ENCODE results near the gene SAMD8. TPM values are rescaled to one million over a fixed set of nuclear protein-coding genes. Genes with fewer than 3 reads are reported as not detected.

The SAMD8 gene
- total and polyA plus RNA-seq, 2 experiments from 2014 or later, result 10.7 to 29.2 TPM

DNA sequence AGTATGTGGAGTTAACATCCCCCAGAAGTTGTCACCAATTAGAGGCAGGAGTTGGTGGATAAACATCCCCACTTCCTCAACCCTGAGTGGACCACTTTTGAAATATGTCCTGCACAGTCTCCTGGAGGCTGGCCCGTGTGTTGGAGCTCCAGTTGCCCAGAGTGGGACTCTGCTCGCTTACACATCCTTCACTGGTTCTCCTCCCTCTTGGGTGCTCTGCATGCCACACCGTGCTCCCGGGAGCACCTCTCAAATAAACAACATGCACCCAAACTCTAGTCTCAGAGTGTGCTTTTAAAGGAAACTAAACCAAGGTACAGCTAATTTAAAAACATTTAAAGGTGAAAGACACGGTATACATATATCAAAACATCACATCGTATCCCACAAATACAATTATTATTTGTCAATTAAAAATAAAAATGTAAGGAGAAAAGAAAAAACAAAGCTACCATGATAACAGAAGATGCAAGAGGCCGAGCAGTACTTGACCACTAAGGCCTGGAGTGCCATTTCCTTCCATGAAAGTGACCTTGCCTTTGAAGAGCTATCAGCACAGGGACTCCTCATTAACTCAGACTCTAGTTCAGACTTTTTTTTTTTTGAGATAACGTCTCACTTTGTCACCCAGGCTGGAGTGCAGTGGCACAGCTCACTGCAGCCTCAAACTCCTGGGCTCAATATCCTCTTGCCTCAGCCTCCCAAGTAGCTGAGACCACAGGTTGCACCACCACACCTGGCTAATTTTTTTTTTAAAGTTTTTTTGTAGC lies 47.8 kb upstream of the SAMD8 start:
- TF ChIP-seq, protein P1, sequence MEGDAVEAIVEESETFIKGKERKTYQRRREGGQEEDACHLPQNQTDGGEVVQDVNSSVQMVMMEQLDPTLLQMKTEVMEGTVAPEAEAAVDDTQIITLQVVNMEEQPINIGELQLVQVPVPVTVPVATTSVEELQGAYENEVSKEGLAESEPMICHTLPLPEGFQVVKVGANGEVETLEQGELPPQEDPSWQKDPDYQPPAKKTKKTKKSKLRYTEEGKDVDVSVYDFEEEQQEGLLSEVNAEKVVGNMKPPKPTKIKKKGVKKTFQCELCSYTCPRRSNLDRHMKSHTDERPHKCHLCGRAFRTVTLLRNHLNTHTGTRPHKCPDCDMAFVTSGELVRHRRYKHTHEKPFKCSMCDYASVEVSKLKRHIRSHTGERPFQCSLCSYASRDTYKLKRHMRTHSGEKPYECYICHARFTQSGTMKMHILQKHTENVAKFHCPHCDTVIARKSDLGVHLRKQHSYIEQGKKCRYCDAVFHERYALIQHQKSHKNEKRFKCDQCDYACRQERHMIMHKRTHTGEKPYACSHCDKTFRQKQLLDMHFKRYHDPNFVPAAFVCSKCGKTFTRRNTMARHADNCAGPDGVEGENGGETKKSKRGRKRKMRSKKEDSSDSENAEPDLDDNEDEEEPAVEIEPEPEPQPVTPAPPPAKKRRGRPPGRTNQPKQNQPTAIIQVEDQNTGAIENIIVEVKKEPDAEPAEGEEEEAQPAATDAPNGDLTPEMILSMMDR (IDR thresholded peaks at IDR 0.05; ENCODE audit: poor library complexity), result no peak
- TF ChIP-seq EZH2 (IDR thresholded peaks at IDR 0.05; ENCODE audit: borderline replicate concordance) (no peak), EZH2phosphoT487 (IDR thresholded peaks at IDR 0.05; ENCODE audit: low read depth, severe bottlenecking, unreplicated experiment) (no peak)
- H3K4me1 ChIP-seq (ENCODE audit: insufficient read depth), result no peaks in the 10 kb centered on the region
- DNase-seq (ENCODE audit: low spot score), result no peak
- no peaks in the 10 kb centered on the region for H3K27me3 ChIP-seq
- H3K79me2 ChIP-seq, result no peaks in the 10 kb centered on the region
- H2AFZ ChIP-seq, result no peak overlapping the region
- H3K9me2 ChIP-seq (replicated peaks; ENCODE audit: insufficient read depth), result no peaks in the 10 kb centered on the region
- no peak overlapping the region for H3K4me3 ChIP-seq
- no peaks in the 10 kb centered on the region for H3K36me3 ChIP-seq (replicated peaks; ENCODE audit: insufficient read depth, low read depth)
- no peak overlapping the region for H3K4me2 ChIP-seq
- H3K27ac ChIP-seq, result no peak overlapping the region
- 93% methylated on average over 8 of the region's 8 CpGs for WGBS (ENCODE audit: low lambda C conversion rate, missing lambda C conversion rate)
- H4K20me1 ChIP-seq (ENCODE audit: insufficient read depth, poor library complexity, severe bottlenecking), result no peaks in the 10 kb centered on the region
- no peaks in the 10 kb centered on the region for H3K9me3 ChIP-seq (ENCODE audit: low read depth)

- H3K79me2 ChIP-seq, result no peaks in the 10 kb centered on the region
- H3K4me1 ChIP-seq (ENCODE audit: insufficient read depth), result no peaks in the 10 kb centered on the region
- no peaks in the 10 kb centered on the region for H3K27me3 ChIP-seq
- H3K36me3 ChIP-seq (replicated peaks; ENCODE audit: insufficient read depth, low read depth), result no peaks in the 10 kb centered on the region
- no peak for TF ChIP-seq EZH2phosphoT487 (IDR thresholded peaks at IDR 0.05; ENCODE audit: low read depth, severe bottlenecking, unreplicated experiment)
- TF ChIP-seq, protein P1 (IDR thresholded peaks at IDR 0.05; ENCODE audit: poor library complexity), result no peak
- no peak for TF ChIP-seq EZH2 (IDR thresholded peaks at IDR 0.05; ENCODE audit: borderline replicate concordance)
- DNase-seq (ENCODE audit: low spot score), result no peak
- H3K4me2 ChIP-seq, result no peak overlapping the region
- 96% methylated on average over 4 of the region's 4 CpGs for WGBS (ENCODE audit: low lambda C conversion rate, missing lambda C conversion rate)
- H4K20me1 ChIP-seq (ENCODE audit: insufficient read depth, poor library complexity, severe bottlenecking), result no peaks in the 10 kb centered on the region
- H3K9me2 ChIP-seq (replicated peaks; ENCODE audit: insufficient read depth), result no peaks in the 10 kb centered on the region
- H2AFZ ChIP-seq, result no peak overlapping the region
- no peaks in the 10 kb centered on the region for H3K9me3 ChIP-seq (ENCODE audit: low read depth)
- no peak overlapping the region for H3K27ac ChIP-seq
- no peak overlapping the region for H3K4me3 ChIP-seq
Observed at GRCh38 chr10:75065076-75065475, 46.4 kb upstream of the SAMD8 start.

- no peak overlapping the region for H3K4me2 ChIP-seq
- peaks cover 2% of the 10 kb centered on the region for H3K4me1 ChIP-seq (ENCODE audit: insufficient read depth)
- no peak for TF ChIP-seq EZH2 (IDR thresholded peaks at IDR 0.05; ENCODE audit: borderline replicate concordance)
- no peak for TF ChIP-seq EZH2phosphoT487 (IDR thresholded peaks at IDR 0.05; ENCODE audit: low read depth, severe bottlenecking, unreplicated experiment)
- TF ChIP-seq, protein P1 (IDR thresholded peaks at IDR 0.05; ENCODE audit: poor library complexity), result no peak
- H3K9me2 ChIP-seq (replicated peaks; ENCODE audit: insufficient read depth), result no peaks in the 10 kb centered on the region
- H3K27ac ChIP-seq, result no peak overlapping the region
- H3K27me3 ChIP-seq, result no peaks in the 10 kb centered on the region
- DNase-seq (ENCODE audit: low spot score), result no peak
- no peaks in the 10 kb centered on the region for H3K9me3 ChIP-seq (ENCODE audit: low read depth)
- no peak overlapping the region for H3K4me3 ChIP-seq
- H4K20me1 ChIP-seq (ENCODE audit: insufficient read depth, poor library complexity, severe bottlenecking), result no peaks in the 10 kb centered on the region
- no peak overlapping the region for H2AFZ ChIP-seq
- H3K79me2 ChIP-seq, result no peaks in the 10 kb centered on the region
- no peaks in the 10 kb centered on the region for H3K36me3 ChIP-seq (replicated peaks; ENCODE audit: insufficient read depth, low read depth)
- WGBS (ENCODE audit: low lambda C conversion rate, missing lambda C conversion rate), result 97% methylated on average over 5 of the region's 5 CpGs
Observed at GRCh38 chr10:75066271-75066670, 45.2 kb upstream of the SAMD8 start.
